Measurements from ENCODE around the gene NPPA.

DNA sequence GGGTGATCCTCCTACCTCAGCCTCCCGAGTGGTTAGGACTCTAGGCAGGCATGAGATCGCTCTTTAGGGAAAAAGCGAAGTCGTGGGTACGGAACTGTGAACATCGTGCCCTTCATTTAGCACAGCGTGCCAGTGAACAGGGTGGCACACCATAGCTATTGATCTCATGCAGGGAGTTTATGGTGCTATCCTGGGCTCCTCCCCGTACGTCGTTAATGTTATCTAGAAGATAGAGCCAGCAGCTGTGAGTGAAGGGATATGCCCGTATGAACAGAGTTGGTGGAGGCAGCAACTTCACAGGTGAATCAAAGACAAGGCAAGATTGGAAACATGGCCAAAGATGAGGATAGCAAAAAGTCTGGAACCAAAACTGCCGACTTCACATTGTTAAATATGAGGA, 30.4 kb downstream of the NPPA start:
- no peak for TF ChIP-seq EZH2 (IDR thresholded peaks at IDR 0.05; ENCODE audit: low read depth)
- TF ChIP-seq, protein P1, sequence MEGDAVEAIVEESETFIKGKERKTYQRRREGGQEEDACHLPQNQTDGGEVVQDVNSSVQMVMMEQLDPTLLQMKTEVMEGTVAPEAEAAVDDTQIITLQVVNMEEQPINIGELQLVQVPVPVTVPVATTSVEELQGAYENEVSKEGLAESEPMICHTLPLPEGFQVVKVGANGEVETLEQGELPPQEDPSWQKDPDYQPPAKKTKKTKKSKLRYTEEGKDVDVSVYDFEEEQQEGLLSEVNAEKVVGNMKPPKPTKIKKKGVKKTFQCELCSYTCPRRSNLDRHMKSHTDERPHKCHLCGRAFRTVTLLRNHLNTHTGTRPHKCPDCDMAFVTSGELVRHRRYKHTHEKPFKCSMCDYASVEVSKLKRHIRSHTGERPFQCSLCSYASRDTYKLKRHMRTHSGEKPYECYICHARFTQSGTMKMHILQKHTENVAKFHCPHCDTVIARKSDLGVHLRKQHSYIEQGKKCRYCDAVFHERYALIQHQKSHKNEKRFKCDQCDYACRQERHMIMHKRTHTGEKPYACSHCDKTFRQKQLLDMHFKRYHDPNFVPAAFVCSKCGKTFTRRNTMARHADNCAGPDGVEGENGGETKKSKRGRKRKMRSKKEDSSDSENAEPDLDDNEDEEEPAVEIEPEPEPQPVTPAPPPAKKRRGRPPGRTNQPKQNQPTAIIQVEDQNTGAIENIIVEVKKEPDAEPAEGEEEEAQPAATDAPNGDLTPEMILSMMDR (conservative IDR thresholded peaks at IDR 0.05), result no peak
